Measurements from ENCODE around the gene PRKAR1A. TPM values are rescaled to one million over a fixed set of nuclear protein-coding genes. Genes with fewer than 3 reads are reported as not detected.

The PRKAR1A gene
- total RNA-seq, 4 donors from 2014 or later: 267 to 390 (median 347) TPM

DNA sequence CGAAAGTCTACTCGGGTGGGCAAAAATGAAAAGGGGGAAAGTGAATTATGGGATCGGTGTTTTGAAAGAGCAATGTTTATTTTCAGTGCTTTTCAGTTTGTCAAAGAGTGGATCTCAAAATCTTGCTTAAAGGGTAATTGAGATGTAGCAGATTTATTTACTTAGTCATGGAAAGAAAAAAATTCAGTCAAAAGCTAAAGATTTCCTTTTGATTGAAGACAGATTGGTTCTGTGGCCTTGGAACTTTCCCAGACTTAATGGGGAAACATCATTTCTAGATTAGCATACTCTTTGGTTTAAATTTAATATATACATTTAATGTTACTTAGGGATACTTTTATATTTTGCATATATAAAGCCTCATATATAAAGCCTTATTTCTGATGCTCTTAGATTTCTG lies 20.6 kb downstream of the PRKAR1A start:
- TF ChIP-seq CTCF (IDR thresholded peaks at IDR 0.05) (no peak), EP300 (IDR thresholded peaks at IDR 0.05) (no peak), POLR2AphosphoS5 (IDR thresholded peaks at IDR 0.05) (no peak)
- H3K4me3 ChIP-seq: no peak overlapping the region
- no peaks in the 10 kb centered on the region for H3K27me3 ChIP-seq
- H3K4me1 ChIP-seq: peaks cover 0 to 5% (median 0%) of the 10 kb centered on the region in 3 donors
- no peak overlapping the region for H3K27ac ChIP-seq
- H3K36me3 ChIP-seq: peaks cover 3 to 94% of the 10 kb centered on the region in 2 donors
- H3K9me3 ChIP-seq: no peaks in the 10 kb centered on the region
- 67 to 77% methylated on average over 1 to 3 of the region's 3 CpGs for WGBS, 2 donors (ENCODE audit: low coverage in 1 of 2)
- no peak for ATAC-seq

GRCh38 chr17:68533887-68534694 lies 21.9 kb downstream of the PRKAR1A start:
- Histone ChIP-seq H3K27me3 (no peaks in the 10 kb centered on the region), H3K27ac (no peak overlapping the region), H3K4me1 (peaks cover 0 to 5% (median 0%) of the 10 kb centered on the region in 3 donors), H3K4me3 (no peak overlapping the region), H3K36me3 (peaks cover 3 to 94% of the 10 kb centered on the region in 2 donors), H3K9me3 (no peaks in the 10 kb centered on the region)
- TF ChIP-seq CTCF (IDR thresholded peaks at IDR 0.05) (peak; percentile 5 to 47 (median 42)), POLR2AphosphoS5 (IDR thresholded peaks at IDR 0.05) (no peak), POLR2A (IDR thresholded peaks at IDR 0.05) (no peak)
- WGBS, 2 donors (ENCODE audit: low coverage in 1 of 2): 48 to 63% methylated on average over 4 to 6 of the region's 6 CpGs
- ATAC-seq: no peak

DNA sequence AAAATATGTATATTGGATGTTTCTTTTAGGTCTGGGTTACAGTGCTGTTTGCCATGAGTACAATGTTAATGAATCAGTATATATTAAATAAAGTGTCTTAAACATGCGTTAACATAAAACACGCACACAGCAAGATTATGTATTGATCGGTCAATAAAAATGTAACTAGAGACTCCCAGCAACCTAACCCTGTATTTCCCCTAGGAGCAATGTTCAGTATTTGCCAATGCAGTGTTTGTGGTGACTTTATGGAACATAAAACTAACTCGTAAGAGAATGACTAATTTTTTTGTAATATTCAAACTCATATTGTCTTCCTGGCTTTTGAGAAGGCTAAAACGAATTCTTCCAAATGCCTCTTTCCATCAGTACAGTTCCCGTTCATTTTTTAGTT lies 22.5 kb downstream of the PRKAR1A start:
- WGBS, 2 donors (ENCODE audit: low coverage in 1 of 2): 80 to 87% methylated on average over 6 of the region's 6 CpGs
- ATAC-seq: no peak
- H3K36me3 ChIP-seq: peaks cover 3 to 94% of the 10 kb centered on the region in 2 donors
- TF ChIP-seq EP300 (IDR thresholded peaks at IDR 0.05) (no peak), POLR2A (IDR thresholded peaks at IDR 0.05) (no peak), CTCF (IDR thresholded peaks at IDR 0.05) (no peak), POLR2AphosphoS5 (IDR thresholded peaks at IDR 0.05) (no peak)
- no peak overlapping the region for H3K27ac ChIP-seq
- peaks cover 0 to 5% (median 0%) of the 10 kb centered on the region in 3 donors for H3K4me1 ChIP-seq
- no peaks in the 10 kb centered on the region for H3K27me3 ChIP-seq
- H3K9me3 ChIP-seq: no peaks in the 10 kb centered on the region
- H3K4me3 ChIP-seq: no peak overlapping the region

DNA sequence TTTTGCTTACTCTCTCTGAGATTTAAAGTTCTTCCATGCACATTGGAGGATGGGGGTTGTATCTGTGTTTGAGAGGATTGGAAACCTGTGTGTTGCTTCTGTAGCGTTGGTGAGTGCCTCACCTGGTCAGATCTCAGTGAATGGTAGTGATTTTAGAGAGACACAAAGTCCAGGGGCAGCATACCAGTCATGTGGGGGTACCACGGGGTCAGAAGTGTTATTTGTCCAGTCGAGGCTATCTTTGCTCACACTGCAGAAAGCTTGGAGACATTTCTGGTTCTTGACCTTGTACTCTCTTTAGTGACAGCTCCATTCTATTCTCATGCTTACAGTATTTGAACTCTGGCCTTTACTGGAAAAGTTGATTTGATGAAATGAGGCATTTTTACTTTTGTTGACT lies 23.7 kb downstream of the PRKAR1A start:
- 65 to 69% methylated on average over 3 of the region's 3 CpGs for WGBS, 2 donors (ENCODE audit: low coverage in 1 of 2)
- no peak overlapping the region for H3K4me3 ChIP-seq
- no peak for ATAC-seq
- TF ChIP-seq POLR2AphosphoS5 (IDR thresholded peaks at IDR 0.05) (no peak), EP300 (IDR thresholded peaks at IDR 0.05) (no peak), POLR2A (IDR thresholded peaks at IDR 0.05) (no peak), CTCF (IDR thresholded peaks at IDR 0.05) (no peak)
- peaks cover 0 to 5% (median 0%) of the 10 kb centered on the region in 3 donors for H3K4me1 ChIP-seq
- no peak overlapping the region for H3K27ac ChIP-seq
- no peaks in the 10 kb centered on the region for H3K27me3 ChIP-seq
- peaks cover 3 to 94% of the 10 kb centered on the region in 2 donors for H3K36me3 ChIP-seq
- no peaks in the 10 kb centered on the region for H3K9me3 ChIP-seq

Data from gastroesophageal sphincter (tissue), 4 donors.